CD4-positive, alpha-beta T cell treated with Interleukin-12 subunit alpha and Interleukin-12 subunit beta, for 1 hour (primary cell): ENCODE measurements around the gene KDR.

Experiments used
- DNase-seq: peaks from one replicate; pipeline ENCODE4 v3.0.0-alpha.2; 2020

The KDR gene

DNA sequence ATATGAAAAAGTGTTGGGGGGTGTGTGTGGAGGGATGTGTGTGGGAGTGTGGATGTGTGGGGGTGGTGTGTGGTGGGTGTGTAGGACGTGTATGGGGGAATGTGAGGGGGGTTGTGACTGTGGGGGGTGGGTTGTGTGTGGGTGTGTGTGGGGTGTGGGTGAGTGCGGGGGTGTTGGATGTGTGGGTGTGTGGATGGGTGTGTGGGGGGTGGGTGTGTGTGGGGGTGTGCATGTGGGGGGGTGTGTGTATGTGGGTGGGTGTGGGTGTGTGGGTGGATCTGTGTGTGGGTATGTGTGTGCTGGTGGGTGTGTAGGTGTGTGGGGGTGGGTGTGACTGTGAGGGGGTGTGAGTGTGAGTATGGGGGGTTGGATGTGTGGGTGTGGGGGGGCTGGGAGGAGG, 47.8 kb downstream of the KDR start:
- no peak for DNase-seq

DNA sequence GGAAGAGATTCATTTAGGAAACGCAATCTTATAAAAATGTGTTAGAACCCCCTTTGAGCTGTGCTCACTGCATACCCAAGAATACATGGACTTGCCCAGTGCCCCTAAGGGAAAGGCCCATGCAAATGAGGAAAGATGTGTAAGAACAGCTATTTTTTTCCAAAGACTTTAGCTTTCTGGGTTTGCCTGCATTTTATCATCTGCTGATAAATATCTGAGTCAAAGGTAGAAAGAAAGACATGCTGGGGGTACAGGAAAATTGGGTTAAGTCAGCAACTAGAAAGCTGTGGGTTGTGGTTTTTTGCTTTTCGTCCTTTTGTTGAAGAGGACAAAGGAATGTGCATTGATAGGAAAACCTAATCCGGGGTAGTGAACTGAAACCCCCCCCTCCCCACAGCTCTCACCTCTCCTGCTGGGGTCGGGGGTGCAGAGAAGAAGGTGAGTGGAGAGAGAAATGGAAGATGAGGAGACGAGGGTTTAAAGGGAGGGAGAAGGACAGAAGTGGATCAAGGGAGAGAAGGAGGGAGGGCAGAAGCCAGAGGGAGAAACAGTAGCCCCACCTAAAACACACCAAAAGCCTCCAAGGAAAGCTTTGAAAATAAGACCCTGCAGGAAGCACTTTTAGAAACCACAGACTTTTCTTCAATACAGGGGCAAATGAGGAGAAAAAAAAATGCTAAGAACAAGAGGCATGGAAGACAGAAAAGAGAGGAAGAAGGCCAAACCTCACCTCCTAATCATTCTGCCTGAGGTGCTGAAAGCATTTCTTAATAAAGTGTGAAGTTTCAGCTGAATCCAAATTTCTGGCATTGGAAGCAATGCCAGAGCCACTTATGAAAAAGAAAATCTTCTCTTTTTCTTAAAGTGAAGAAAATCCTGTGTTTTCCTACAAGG, 49.3 kb downstream of the KDR start:
- no peak for DNase-seq

DNA sequence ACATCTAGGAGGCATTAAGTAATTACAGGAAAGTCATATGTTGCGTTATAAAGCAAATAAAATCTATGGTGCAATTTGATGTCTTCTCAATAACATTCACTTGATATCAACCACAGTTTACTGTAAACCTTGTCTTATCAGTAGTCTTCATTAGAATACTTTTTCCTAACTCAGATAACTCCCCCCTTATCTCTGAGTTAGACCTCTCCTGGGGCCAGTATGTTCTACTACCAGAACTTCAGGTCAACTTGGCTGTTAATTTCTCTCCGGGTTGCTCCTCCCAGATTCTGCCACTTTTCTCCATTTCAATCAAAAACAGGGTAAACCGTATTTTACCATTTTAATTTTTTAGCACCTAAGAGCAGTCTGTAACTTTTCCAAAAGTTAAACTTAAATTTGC, 50.0 kb downstream of the KDR start:
- no peak for DNase-seq

DNA sequence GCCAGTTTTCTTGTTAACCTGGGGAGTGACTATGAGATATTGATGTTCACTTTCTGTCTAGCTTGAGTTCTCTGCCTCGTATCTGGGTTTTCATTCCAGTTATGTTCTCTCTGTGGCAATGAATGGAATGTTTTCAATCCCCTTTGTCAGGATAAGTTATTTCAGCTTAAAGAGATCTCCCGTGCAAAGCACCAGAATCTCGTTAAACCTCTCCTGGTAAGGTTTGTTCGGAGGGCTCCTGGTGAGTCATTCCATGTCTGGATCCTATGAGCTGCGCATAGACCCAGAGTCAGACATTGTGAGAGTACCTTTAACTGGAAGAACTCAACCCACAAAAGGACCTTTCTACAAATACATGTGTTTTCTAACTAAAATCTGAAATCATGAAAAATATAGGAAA, 51.0 kb downstream of the KDR start:
- no peak for DNase-seq

DNA sequence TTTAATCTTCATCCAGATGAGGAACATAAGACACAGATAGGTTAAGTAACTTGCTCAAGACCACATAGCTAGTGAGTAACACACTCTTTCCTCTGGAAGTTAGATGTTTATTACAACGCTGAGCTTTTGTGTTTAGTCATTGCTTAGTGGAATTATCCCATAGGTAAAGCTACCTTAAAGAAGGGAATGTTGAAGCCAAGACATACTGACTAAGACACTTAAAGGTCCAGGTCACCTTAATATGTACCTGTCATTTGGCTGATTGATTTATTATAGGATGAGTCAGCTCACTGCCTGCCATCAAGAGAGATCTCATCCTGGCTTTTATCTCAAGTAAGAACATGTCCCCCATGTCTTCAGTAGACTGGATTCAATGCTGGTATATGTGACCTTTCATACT, 53.4 kb downstream of the KDR start:
- DNase-seq = no peak

DNA sequence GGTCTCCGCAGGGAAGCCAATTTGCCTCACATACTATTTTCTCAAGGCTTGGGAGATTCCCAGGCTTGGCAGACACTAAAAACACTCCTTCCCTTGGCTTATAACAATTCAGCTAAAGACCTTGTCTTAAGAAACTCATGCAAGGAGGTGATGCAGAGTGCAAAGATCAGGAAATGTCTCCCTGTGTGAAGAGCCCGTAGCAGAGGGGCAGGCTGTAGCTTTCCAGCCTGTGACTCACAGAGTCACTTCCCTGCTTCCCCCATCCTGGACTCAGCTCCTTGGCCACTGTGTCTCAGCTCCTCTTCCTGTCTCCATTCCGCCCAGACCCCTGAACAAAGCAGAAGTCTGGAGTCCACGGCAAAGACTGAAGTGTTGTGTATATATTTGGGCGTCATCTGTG, 56.1 kb downstream of the KDR start:
- no peak for DNase-seq

DNA sequence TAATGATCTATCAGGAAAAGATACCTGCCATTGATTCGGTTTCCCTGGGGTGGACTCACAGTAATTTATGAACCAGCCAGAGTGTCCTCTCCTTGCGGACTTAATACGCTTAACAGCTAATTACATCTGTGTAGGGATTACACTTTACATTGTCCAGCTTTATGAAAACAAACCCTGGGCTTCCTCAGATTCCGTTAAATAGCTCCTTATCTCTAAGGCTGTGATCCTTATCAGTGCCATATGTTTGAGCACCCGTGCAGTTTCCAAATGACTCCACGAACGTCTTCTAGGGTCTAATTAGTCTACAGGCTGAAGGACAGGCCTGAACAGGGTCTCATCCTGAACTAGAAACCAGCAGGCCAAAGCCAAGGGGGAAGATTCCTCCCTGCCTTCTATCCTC, 56.9 kb downstream of the KDR start:
- DNase-seq = no peak

DNA sequence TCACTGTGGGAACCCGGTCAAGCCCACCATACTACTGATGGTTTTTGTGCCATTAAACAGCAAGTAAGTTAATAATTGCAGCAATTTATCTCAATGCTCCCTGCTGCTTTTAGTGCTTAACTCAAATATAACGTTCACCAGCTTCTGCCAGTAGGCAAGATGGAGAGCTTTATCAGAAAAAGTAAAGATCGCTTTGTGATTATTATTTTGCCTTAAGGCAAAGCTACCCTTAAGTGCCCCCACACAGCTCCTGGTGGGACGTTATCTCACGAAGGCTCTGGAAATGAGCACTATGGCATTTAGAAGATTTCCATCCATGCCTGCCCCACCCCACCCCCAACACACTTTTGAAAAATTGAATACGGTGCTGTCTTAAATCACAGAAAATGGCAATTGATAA, 59.4 kb downstream of the KDR start:
- DNase-seq = no peak

DNA sequence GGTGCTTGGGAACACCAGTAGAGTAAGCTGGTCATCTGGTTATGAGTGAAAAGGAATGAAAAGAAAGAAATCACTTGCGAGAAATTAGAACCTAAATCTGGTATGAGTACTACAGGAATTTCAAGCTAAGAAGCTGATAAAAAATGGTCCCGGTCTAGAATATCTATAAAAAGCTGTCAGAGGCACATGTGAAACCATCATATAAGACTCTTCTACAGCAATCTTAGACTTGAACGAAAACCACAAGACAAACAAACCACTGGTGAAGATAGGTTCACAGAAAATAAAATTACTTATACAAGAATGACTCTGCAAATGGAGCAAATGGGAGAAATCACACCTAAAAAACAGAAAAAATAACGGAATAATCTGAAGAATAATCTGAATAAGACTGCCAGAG, 69.9 kb downstream of the KDR start:
- no peak for DNase-seq

DNA sequence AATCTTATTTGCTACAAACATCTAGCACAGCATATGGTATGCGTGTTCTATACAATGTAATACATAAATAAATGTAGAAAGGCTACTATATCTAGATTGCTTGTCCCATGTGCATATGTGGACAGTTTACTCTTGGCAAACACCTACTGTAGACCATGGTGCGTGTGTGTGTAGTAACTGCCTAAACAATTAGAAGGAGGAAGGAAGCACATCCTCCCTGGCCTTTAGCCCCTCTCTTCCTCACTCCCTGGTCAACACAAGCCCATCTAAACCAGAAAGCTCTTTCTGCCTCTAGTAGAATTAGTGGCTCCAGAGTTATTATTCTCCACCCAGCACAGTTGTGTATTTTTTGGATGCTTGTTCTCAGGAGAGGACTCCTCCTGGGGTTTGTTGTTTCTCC, 73.9 kb downstream of the KDR start:
- DNase-seq = no peak

DNA sequence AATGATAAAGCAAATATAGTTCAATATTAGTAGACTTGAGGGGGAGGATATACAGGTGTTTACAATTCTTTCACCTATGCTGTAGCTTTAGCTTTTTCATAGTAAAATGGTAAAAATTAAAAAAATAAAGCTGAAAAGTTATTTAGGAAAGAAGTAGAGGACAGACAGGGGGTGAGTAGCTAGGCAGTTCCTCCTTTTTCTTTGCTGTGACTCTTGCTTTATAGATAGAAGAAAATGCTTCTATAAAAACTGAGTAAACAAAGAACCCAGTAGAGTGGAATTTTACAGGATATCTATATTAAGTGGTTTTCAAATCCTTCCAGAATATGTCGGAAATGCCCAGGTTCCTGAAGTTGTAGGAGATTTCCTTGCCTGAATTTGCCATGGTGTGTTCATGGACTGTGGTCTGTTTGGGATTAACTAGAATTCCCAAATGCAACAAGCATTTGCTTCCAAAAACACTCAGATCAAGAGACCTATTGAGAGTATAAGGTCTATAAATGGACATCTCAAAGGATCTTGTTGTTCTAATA, 74.9 kb downstream of the KDR start:
- DNase-seq = no peak

DNA sequence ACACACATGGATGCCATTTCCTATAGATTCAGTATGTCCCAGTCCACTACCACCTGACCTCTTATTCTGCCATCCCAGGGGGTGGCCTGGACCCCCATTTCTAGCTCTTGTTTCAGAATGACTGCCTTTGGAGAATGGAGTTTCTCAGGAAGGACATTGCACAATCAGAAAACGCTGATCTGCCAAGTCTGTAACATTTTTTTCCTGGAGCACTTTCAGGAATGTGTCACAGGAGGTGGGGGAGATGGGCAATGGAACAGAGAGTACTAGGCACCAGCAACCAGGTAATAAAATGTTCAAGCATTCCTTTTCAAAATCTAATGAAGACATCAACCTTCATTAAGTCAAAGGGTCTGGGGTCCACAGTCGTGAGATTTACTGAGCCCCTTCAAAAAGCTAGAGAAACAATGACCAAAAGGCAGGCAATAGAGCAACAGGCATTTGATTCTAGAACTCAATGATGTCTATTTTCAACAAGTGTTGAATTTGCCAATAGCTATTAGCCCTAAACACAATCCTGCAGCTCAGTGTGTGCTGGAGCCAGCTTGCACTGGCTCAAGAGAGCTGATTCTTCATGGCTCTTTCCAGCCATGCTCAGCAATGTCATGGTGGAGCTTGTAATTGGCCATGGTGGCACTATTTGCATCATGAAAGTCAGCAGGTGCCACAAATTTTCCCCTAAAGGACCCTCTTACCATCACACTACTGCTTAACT, 87.1 kb downstream of the KDR start:
- no peak for DNase-seq

DNA sequence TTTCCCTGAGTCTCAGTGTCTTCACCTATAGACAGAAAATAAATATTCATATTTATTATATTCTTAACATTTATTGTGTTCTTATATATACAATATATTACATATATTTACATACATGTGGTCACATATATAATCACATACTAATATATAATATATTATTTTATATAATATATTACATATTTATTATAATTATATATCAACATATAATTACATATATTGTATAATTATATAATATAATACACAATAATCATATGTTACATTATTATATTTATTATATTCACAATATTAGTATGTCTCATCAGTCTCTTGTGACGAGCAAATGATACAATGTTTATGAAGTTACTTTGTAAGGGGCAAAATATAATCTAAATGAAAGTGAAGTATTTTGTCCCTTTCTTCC, 87.7 kb downstream of the KDR start:
- DNase-seq = no peak

DNA sequence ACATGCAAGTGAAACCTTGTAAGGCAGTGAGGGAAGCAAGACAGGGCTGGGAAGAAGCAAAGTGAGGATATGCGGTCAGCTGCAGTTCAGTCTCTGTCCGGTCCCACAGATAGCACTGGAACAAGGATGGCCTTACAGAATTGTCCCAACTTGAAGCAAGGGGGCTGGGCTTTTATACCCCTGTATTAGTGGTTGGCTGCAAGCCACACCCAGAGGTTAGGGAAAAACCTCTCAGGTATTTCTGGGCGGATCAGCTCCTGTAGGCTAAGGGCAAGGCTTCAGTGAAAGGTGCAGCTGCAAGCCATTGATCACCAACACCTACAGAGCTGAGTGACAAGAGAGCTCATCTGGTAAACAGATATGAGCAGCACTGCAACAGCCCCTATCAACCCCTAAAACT, 89.0 kb downstream of the KDR start:
- DNase-seq = no peak

DNA sequence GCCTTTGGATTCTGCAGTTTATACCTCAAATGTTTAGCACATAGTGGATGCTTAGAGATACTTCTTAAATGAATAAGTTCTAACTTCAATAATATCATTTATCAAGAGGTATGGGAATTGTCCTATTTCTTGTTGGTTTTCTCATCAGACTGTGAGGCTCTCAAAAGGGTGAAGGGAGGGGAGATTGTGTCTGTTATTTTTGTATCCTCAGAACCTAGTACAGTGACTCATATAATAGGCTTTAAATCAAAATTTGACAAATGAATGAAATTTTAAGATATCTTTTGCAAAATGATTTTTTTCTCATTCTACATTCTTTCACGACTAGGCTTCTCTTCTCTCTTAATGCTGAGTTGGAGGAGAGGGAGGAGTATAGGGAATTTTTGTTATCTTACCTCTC, 89.5 kb downstream of the KDR start:
- DNase-seq = no peak

DNA sequence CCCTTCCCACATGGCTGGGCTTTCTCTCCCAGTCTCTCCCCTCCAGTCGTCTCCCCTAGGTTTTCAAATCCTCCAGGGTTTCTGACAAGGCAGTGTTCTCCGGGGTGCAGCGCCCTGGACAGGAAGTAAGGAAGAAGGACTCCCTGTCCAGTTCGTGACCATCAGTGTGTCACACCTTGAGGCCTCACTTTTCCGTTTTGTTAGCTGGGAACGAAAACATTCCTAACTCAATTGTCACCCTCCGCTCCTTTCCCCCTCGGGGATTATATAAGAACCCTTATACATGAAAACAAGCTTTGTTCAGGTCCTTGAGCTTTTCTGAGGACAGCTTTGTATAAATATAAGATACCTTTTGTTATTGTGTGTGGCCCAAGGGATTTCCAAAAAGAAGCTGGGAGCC, 92.1 kb downstream of the KDR start:
- no peak for DNase-seq

DNA sequence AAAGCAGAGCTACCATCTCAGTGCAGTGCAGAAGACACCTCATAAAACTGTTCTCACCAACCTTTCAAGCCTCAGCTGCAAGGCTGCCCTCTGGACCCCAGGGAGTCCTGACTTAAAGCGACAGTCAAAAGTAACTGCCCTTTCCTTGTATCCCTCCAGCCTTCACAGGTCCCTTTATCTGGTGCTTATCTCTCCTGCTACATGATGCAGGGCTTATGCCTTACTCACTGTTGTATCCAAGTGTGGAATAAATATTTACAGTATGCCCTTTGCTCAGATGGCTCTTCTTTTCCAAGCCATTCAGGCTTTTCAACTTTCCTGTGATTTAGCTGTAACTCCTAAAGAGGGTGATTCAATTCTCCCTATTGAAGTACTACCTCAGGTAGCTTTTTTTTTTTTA, 92.6 kb downstream of the KDR start:
- no peak for DNase-seq

DNA sequence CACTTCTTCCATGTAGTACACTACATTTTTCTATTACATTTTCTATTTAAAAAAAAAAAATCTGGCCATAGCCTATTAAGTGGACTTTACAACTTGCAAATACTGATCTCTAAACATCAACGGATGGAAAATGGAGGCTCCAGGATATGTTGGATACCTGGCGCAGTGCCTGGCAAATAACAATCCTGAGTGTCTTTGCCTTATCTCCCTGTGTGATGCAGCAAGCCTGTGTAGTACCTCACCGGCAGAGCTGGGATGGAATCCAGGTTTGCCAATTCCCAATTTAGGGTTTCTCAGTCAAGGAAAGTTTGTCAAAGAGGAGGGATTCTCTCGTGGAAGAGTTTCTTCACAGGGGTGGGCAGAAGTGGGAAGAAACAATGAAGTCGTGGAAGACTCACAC, 93.2 kb downstream of the KDR start:
- no peak for DNase-seq

DNA sequence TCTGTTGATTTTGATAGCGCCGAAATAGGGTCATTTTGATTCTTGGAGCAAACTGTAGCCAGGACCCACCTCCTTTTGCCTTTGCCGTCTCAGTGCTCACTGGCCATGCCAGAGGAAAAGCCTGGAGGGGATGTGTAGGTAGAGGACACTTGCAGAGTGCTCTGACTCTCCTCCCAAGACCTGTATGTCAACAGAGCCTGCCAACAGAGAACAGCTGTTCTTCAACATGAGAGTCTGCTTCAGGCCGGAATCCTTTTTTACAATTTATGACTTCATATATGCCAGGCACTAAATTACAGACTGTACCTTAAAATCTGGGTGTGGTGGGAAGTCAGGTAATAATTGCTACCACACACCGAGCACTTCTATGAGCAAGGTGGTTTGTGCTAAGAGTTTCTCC, 94.2 kb downstream of the KDR start:
- no peak for DNase-seq

DNA sequence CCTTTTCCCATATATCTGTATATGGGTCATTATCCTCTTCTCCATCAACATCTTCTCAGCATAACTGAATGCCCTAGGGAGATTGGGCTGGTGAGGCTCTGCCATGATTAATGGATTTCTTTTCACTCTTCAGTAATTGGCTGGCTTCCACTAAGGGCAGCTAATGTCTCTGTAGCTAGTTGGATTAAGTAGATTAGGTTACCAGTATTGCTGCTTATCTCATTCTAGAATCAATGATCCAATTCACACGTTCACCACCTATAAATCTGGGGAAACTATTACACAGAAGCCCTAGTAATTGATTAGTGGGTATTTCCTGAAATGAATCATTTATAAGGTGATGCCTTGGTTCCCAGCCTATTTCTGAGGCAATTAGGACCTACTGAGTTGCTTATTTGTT, 94.8 kb downstream of the KDR start:
- DNase-seq = no peak

DNA sequence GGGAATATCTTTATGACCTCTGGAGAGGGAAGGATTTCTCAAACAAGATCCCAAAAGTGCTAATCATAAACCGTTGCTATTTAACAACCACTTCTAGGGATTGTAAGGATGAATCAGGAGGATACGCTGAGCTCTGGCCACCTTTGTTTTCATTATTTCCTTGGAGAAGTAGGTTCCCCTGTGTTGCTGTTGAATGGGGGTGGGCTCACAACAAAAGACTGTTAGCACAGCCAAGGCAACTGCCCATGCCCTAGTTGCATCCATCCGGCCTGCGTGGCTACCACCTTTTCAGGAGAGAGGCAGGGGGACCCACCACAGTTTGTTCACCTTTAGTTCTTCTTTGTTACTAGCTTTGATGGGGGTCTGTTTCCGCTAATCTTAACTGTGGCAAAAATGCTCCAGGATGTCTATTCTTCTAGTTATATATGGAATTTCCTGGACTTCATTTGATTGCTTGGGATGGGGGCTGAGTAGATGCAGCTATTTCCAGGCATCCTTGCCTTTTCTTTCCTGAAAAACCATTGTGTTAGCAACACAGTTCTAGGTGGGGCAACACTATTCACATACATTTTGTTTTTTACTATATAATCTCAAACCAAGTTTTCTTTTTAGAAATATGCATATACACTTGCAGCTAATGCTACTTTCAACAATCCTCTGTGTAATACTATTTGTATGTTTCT, 95.4 kb downstream of the KDR start:
- DNase-seq = no peak

DNA sequence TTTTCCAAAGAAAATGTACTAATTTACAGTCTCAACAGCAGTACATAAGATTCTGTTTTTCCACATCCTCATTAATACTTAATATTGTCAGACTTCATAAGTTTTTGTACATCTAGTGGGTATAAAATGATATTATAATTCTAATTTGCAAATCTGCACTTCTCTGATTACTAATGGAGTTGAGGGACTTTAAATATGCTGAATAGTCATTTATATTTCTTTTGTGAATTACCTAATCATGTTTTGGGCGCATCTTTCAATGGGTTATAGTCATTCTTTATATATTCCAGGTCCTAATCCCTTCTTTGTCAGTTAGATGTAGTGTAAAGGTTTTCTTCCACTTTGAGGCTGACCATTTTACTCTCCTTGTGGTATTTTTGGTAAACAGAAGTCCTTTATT, 96.1 kb downstream of the KDR start:
- no peak for DNase-seq
